ENCODE data around the gene COL5A1.
A peak's percentile ranks its signal among the peaks of the same experiment; 100 is the strongest.

The COL5A1 gene

DNA sequence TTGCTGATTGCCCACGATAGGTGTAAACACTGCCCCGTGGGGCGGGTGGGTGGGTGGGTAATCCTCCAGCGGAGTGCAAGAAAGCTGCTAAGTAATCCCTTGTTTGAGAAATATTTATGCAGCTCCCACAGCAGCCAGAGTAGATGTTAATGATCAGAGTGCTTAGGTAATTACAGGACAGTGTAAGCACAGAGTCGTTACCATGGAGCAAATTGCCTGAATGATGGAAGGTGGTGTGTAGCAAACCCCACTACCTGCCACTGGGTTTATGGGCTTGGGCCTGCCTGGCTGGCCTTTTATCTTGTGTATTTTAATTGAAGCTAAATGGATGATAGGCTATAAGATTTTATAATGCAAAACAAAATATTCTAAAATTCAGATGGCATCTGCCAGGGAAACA lies 110.0 kb downstream of the COL5A1 start:
- TF ChIP-seq POLR2A (IDR thresholded peaks at IDR 0.05; ENCODE audit: low read depth, low read length) = no peak
- FAIRE-seq = no peak
- DNase-seq (ENCODE audit: insufficient read length, low spot score) = no peak

- no peak for TF ChIP-seq POLR2A (IDR thresholded peaks at IDR 0.05; ENCODE audit: low read depth, low read length)
- no peak for FAIRE-seq
- no peak for DNase-seq (ENCODE audit: insufficient read length, low spot score)
These were observed 111.0 kb downstream of the COL5A1 start for GRCh38 chr9:134752471-134753168.

DNA sequence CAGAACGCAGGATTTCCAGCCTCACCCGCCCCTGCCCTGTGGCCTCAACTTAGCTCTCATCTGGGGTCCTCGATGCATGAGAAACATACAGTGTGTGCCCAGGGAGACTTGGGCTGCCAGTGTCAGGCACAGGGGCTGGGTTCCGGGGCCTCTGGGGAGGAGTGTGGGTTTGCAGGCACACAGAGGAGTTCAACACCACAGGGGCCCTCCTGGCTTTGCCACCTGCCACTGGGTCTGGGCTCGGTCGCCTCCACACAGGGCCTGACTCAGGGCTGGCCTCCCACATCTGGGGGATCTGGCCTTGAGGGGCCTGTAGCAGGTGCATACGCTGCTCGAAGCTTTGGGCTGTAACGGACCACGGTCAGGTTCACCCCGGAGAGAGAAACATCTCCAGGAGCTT lies 111.6 kb downstream of the COL5A1 start:
- FAIRE-seq (no peak), DNase-seq (ENCODE audit: insufficient read length, low spot score) (no peak)
- TF ChIP-seq POLR2A (IDR thresholded peaks at IDR 0.05; ENCODE audit: low read depth, low read length) = no peak

- FAIRE-seq (no peak), DNase-seq (ENCODE audit: insufficient read length, low spot score) (no peak)
- no peak for TF ChIP-seq POLR2A (IDR thresholded peaks at IDR 0.05; ENCODE audit: low read depth, low read length)
These were observed 113.8 kb downstream of the COL5A1 start for GRCh38 chr9:134755221-134755907.

- DNase-seq (ENCODE audit: insufficient read length, low spot score) = no peak
- FAIRE-seq = no peak
- TF ChIP-seq POLR2A (IDR thresholded peaks at IDR 0.05; ENCODE audit: low read depth, low read length) = no peak
These were observed 114.5 kb downstream of the COL5A1 start for GRCh38 chr9:134756098-134756497.

- DNase-seq (ENCODE audit: insufficient read length, low spot score) = no peak
- FAIRE-seq = no peak
- no peak for TF ChIP-seq POLR2A (IDR thresholded peaks at IDR 0.05; ENCODE audit: low read depth, low read length)
These were observed 115.8 kb downstream of the COL5A1 start for GRCh38 chr9:134757216-134757975.

DNA sequence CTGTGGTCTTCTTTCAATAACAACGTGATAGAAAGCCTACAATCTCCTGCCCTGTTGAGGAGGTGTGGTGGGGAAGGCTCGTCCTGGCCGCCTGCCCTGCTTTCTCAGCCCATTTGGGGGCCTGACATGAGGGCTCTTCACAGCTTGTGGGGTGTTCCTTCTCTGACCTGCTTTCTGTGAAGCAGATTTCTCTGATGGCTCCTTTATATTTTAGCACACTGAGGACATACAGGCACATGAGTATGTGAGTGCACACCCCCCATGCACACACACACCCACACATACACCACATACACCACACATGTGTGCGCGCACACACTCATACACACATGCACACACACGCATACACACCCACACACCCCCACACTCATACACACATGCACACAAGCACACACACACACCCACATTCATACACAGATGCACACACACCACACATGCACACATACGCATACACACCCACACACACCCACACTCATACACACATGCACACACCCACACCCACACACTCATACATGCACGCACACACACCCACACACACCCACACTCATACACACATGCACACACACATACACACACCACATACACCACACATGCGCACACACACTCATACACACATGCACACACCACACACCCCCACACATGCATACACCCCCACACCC lies 117.5 kb downstream of the COL5A1 start:
- DNase-seq (ENCODE audit: insufficient read length, low spot score) (no peak), FAIRE-seq (no peak)
- TF ChIP-seq POLR2A (IDR thresholded peaks at IDR 0.05; ENCODE audit: low read depth, low read length) = no peak

GRCh38 chr9:134759913-134760312 lies 118.3 kb downstream of the COL5A1 start:
- FAIRE-seq = no peak

GRCh38 chr9:134760750-134761420 lies 119.3 kb downstream of the COL5A1 start:
- 0 out of 2 replicates have a peak, but pooled peaks have one; percentile 22 for TF ChIP-seq POLR2A (IDR thresholded peaks at IDR 0.05; ENCODE audit: low read depth, low read length)
- DNase-seq (ENCODE audit: insufficient read length, low spot score) (no peak), FAIRE-seq (no peak)

More at GRCh38 chr9:134759913-134760312, 118.3 kb downstream of the COL5A1 start:
- no peak for DNase-seq (ENCODE audit: insufficient read length, low spot score)
- TF ChIP-seq POLR2A (IDR thresholded peaks at IDR 0.05; ENCODE audit: low read depth, low read length) = no peak

DNA sequence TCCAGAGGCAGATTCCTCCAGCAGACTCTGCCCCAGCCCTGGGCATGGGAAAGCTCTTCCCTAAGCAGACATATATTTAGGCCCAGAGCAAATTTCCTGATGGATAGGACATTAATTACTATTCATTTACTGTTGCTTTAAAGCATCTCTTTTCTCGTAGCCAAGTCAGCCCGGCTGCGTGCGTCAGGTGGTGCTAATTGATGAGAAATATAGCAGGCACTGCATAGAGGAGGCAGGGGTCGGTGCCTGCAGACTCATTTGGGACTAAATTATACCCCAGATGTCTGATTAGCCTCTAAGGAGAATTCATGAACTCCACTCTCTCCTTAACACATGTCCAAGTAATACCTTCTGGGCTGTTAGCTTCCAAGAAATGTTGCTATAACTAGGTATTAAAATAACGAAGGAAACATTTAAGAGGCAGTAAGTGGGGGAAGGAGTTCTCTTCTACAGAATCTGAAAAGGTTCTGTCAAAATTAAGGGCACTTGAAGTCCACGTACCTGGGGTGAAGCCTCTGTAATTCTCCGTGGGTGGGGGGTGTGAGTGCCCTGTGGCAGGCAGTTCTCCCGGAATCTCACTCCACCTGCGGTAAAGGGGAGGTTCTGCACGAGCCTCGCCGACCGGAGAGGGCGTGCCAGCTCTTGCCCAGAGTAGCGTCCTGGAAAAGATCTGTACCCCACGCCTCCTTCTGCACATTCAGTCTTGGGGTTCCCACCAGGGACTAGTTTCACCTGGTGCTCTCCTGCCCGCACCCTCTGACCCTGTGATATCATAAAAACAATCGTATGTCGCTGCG lies 123.1 kb downstream of the COL5A1 start:
- no peak for TF ChIP-seq POLR2A (IDR thresholded peaks at IDR 0.05; ENCODE audit: low read depth, low read length)
- DNase-seq (ENCODE audit: insufficient read length, low spot score) (no peak), FAIRE-seq (no peak)

DNA sequence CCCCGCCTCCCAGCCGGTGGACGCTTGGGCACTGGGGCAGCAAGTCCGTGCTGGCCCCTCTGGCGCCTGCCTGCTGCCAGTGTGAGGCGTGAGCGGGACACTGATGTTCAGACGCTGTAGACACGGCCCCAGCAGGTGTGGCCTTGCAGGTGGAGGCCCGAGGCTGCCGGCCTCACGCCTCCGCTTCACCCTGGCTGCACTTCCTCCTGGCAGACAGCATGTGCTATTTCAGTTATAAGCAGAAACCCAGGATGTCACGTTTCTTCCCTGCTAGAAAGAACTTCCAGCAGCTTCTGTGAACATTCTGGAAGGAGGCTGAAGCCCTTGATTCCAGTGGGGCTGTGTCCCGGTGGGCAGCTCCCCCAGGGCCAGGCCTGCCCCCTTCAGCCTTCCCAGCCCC lies 124.2 kb downstream of the COL5A1 start:
- DNase-seq (ENCODE audit: insufficient read length, low spot score) (no peak), FAIRE-seq (no peak)
- TF ChIP-seq POLR2A (IDR thresholded peaks at IDR 0.05; ENCODE audit: low read depth, low read length) = no peak

DNA sequence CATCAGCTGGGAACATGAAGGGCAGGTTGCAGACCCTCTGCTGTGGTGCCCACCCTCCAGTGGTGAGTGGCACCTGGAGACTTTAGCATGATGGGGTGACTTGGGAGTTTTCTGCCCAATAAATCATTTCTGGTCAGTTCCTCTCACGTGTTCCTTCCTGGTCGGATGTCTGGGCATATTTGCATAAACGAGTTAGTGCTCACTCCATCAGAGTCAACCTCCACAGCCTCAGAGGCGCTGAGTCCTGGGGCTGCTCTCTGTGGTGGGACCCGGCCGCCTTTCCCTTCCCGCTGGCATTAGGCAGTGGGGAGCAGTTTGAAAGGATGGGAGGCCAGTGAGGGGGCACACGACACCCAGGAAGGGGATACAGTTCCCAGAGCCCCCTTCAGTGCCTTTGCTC lies 125.0 kb downstream of the COL5A1 start:
- TF ChIP-seq POLR2A (IDR thresholded peaks at IDR 0.05; ENCODE audit: low read depth, low read length) = no peak
- FAIRE-seq (no peak), DNase-seq (ENCODE audit: insufficient read length, low spot score) (no peak)

DNA sequence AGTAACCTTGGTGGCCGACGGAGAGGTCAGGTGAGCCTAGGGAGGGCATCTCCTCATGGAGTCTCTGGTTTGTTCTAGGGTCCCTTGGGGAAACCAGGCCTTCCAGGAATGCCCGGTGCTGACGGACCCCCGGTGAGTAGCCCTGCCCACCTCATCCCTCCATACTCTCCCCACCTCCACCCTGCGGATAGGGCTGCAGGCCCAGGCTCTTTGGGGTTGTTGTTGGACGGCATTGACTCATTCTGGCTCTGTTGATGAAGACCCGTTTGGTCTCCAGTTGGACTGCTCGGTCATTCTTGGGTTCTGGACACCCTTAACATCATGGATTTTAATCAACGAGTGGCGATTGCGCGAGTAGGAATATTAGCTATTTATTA lies 126.7 kb downstream of the COL5A1 start:
- FAIRE-seq = no peak
- TF ChIP-seq POLR2A (IDR thresholded peaks at IDR 0.05; ENCODE audit: low read depth, low read length) = no peak
- DNase-seq (ENCODE audit: insufficient read length, low spot score) = no peak

Data from H54 (cell line).